ENCODE measurements around the gene CDC25A.

CDC25A gene

GRCh38 chr3:48188266-48189201 lies at the start of gene CDC25A:
CDC25A (minus strand) TSS chr3:48188417; CDS start chr3:48187947, 470 bp downstream.
- no peak for TF ChIP-seq ZFX (IDR thresholded peaks at IDR 0.05; ENCODE audit: borderline replicate concordance)
- TF ChIP-seq, protein P1, sequence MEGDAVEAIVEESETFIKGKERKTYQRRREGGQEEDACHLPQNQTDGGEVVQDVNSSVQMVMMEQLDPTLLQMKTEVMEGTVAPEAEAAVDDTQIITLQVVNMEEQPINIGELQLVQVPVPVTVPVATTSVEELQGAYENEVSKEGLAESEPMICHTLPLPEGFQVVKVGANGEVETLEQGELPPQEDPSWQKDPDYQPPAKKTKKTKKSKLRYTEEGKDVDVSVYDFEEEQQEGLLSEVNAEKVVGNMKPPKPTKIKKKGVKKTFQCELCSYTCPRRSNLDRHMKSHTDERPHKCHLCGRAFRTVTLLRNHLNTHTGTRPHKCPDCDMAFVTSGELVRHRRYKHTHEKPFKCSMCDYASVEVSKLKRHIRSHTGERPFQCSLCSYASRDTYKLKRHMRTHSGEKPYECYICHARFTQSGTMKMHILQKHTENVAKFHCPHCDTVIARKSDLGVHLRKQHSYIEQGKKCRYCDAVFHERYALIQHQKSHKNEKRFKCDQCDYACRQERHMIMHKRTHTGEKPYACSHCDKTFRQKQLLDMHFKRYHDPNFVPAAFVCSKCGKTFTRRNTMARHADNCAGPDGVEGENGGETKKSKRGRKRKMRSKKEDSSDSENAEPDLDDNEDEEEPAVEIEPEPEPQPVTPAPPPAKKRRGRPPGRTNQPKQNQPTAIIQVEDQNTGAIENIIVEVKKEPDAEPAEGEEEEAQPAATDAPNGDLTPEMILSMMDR (IDR thresholded peaks at IDR 0.05), result no peak
- H3K27ac ChIP-seq, result peak within 1 kb of the TSS; percentile 90

- TF ChIP-seq, protein P1 (IDR thresholded peaks at IDR 0.05), result no peak
- TF ChIP-seq ZFX (IDR thresholded peaks at IDR 0.05; ENCODE audit: borderline replicate concordance), result no peak
- no peak overlapping the region for H3K27ac ChIP-seq
Measured at GRCh38 chr3:48236531-48236930, 48.3 kb upstream of the CDC25A start.

DNA sequence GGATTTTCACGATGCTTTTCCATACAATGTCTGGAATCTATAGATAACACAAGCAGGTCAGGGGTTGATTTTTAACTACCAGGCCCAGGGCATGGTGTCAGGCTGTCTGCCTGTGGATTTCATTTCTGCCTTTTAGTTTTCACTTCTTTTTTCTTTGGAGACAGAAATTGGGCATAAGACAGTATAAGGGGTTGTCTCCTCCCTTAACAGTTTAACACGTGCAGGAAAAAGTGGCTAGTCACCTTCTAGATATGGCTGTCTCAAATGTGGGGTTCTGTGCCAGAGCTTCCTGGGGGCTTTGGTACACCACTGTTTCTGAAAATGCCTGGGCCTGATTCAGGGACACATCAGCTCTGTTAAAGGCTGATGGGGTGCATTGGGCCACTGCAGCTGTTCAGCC lies 45.3 kb upstream of the CDC25A start:
- TF ChIP-seq, protein P1 (IDR thresholded peaks at IDR 0.05), result no peak
- no peak for TF ChIP-seq ZFX (IDR thresholded peaks at IDR 0.05; ENCODE audit: borderline replicate concordance)
- no peak overlapping the region for H3K27ac ChIP-seq

DNA sequence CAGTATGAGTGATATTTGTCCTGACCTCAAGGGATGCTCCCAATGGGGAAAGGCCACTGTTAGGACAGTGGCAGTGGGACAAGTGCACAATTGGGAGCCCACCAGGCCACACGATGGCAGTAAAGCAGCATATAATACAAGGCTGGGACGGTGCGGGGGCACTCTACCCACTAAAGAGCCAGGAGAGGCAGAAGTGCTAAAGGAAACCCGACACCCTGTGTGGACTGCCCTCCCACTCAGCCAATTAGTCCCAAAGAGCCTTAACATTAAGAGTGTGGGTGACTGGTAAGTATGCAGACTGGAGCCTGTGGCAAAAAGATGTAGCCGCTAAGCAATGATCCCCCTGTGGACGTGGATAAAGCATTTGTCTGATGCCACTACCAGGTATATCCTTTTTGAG lies 44.5 kb upstream of the CDC25A start:
- H3K27ac ChIP-seq, result peak overlapping the region; percentile 67
- TF ChIP-seq, protein P1 (IDR thresholded peaks at IDR 0.05), result peak; percentile 90
- no peak for TF ChIP-seq ZFX (IDR thresholded peaks at IDR 0.05; ENCODE audit: borderline replicate concordance)

DNA sequence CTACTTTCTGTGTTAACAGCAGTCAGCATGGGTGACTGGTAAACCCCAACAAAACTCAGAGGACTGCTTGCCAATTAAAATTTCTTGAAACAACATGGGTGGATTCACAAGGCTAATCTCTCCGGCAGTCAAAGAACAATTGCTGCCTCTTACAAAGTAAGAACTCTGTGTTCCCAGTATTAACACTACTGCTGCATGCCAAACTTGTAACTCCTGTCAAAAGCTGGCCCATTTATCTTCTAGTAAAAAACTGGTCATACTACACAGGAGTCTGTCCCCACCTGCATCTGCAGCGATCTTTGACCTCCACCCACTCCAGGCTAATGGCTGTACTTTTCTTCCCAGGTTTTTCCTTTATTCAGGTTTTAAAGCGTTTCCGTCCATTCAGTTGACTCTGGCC lies 44.0 kb upstream of the CDC25A start:
- TF ChIP-seq, protein P1 (IDR thresholded peaks at IDR 0.05), result no peak
- no peak for TF ChIP-seq ZFX (IDR thresholded peaks at IDR 0.05; ENCODE audit: borderline replicate concordance)
- H3K27ac ChIP-seq, result peak overlapping the region; percentile 67

DNA sequence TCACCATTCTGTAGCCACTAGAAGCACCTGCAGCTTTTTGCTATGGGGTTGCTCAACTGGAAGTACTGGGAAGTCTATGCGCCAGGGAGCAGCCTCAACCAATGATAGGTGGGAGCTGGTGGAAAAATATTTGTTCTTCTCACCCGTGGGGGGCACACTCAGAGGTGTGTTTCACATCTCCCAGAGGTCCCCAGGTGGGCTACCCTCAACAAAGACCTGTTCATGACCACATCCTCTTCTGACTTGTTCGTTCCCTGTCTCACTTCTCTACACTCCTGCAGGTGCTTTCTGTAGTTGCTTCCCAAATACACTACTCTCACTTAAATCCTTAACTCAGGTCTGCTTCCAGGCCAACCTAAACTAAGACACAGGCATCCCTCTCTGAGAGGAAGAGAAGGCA lies 38.7 kb upstream of the CDC25A start:
- no peak overlapping the region for H3K27ac ChIP-seq
- TF ChIP-seq, protein P1 (IDR thresholded peaks at IDR 0.05), result no peak
- TF ChIP-seq ZFX (IDR thresholded peaks at IDR 0.05; ENCODE audit: borderline replicate concordance), result no peak

GRCh38 chr3:48225587-48225986 lies 37.4 kb upstream of the CDC25A start:
- H3K27ac ChIP-seq, result no peak overlapping the region
- TF ChIP-seq, protein P1 (IDR thresholded peaks at IDR 0.05), result no peak
- no peak for TF ChIP-seq ZFX (IDR thresholded peaks at IDR 0.05; ENCODE audit: borderline replicate concordance)
